Measurements from ENCODE around the gene IGSF9B.

The IGSF9B gene

DNA sequence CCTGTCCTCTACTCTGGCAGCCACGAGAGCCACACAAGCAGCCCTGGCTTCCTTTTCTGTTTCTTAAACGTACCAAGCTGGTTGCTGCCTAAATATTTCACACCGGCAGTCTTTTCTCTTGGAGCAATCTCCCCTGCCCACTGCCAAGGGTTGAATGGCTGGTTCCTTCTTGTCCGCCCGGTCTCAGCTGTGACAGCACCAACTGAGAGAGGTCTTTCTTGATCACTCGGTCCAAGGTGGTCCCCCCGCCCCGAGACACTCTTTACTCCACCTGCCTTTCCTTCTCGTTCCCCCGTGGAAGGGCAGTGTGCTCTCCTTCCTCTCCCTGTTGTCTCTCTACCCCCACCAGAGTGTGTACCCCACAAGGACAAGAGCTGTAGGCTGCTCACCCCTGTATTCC is 33.7 kb upstream of the IGSF9B start:
- Histone ChIP-seq H3K23ac (ENCODE audit: low read depth, low read length, poor library complexity) (no peak overlapping the region), H3K4me3 (ENCODE audit: low read length in 2 of 2) (no peak overlapping the region), H3K4me1 (ENCODE audit: control insufficient read depth in 2 of 2, insufficient read depth in 1 of 2, low read depth in 1 of 2, low read length in 2 of 2) (no peaks in the 10 kb centered on the region), H2BK5ac (ENCODE audit: low read length) (no peak overlapping the region), H3K79me1 (ENCODE audit: low read depth, low read length) (no peaks in the 10 kb centered on the region), H4K91ac (ENCODE audit: low read depth, low read length, poor library complexity) (no peak overlapping the region), H2BK12ac (ENCODE audit: low read length) (no peak overlapping the region), H3K9me3 (replicated peaks in 1 of 2; ENCODE audit: control insufficient read depth in 2 of 2, insufficient read depth in 1 of 2, low read depth in 1 of 2, low read length in 2 of 2) (no peaks in the 10 kb centered on the region), H3K27me3 (ENCODE audit: control insufficient read depth in 3 of 3, insufficient read depth in 3 of 3, low read depth in 1 of 3, low read length in 3 of 3) (peaks cover 0 to 67% (median 0%) of the 10 kb centered on the region in 3 experiments), H3K4ac (ENCODE audit: low read length) (no peak overlapping the region), H2AK5ac (ENCODE audit: low read depth, low read length) (no peak overlapping the region), H3K9ac (ENCODE audit: low read depth, low read length, poor library complexity) (no peak overlapping the region), H4K8ac (ENCODE audit: low read depth, low read length) (no peak overlapping the region), H2BK15ac (ENCODE audit: low read length) (no peak overlapping the region), H3K18ac (ENCODE audit: low read length) (no peak overlapping the region), H3K4me2 (ENCODE audit: insufficient read depth, low read length, poor library complexity, severe bottlenecking) (no peak overlapping the region), H2BK120ac (ENCODE audit: low read depth, low read length) (no peak overlapping the region), H3K27ac (replicated peaks; ENCODE audit: low read length) (no peak overlapping the region), H2AFZ (ENCODE audit: low read length) (no peak overlapping the region), H3K36me3 (replicated peaks in 1 of 2; ENCODE audit: control insufficient read depth in 2 of 2, insufficient read depth in 2 of 2, low read length in 2 of 2) (no peaks in the 10 kb centered on the region), H3K14ac (ENCODE audit: low read length) (no peak overlapping the region)
- no peak for DNase-seq (ENCODE audit: low spot score)
- WGBS, 2 donors (ENCODE audit: extremely low coverage in 2 of 2, insufficient read length in 2 of 2, insufficient replicate concordance in 1 of 2), result no CpG with 5 or more reads among the region's 10 CpGs

DNA sequence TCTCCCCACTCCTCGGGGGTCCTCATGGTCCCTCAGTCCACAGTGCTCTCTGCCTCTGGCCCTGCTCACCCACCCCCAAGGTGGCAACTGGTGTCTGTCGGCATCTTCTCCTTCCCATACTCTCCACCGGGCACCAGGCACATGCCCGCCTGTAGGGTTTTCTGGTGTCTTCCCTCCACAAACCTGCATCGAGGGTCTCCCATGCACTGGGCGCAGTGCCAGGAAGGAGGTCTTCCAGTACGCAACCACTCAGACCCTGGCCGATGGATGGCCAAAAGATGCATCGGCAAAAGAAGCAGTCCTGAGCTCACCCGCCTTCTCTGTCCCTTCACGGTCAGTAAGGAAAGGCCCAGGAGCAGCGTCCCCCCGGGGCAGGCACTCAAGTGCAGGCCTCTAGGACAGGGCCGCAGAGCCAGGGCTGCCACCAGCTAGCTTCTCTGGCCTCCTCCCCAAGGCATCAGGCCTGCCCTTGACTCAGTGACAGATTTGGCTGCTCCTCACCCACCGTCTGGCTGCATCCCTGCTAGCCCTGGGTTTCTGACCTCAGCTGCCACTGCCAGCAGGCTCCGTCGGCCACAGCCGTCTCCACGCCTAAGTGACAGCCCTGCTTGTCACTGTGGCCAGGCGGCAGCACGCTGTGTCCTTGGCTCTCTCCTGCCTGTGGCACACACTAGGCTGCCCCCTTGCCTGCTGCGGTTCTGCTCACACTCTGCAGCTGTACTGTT is 32.1 kb upstream of the IGSF9B start:
- Histone ChIP-seq H2BK5ac (ENCODE audit: low read length) (no peak overlapping the region), H3K4me1 (ENCODE audit: control insufficient read depth in 2 of 2, insufficient read depth in 1 of 2, low read depth in 1 of 2, low read length in 2 of 2) (no peaks in the 10 kb centered on the region), H3K4me3 (ENCODE audit: low read length in 2 of 2) (peak overlapping the region in 1 of 2 donors; percentile 1), H2AK5ac (ENCODE audit: low read depth, low read length) (peak overlapping the region; percentile 73), H2BK15ac (ENCODE audit: low read length) (no peak overlapping the region), H3K9ac (ENCODE audit: low read depth, low read length, poor library complexity) (peak overlapping the region; percentile 85), H2BK120ac (ENCODE audit: low read depth, low read length) (no peak overlapping the region), H3K9me3 (replicated peaks in 1 of 2; ENCODE audit: control insufficient read depth in 2 of 2, insufficient read depth in 1 of 2, low read depth in 1 of 2, low read length in 2 of 2) (no peaks in the 10 kb centered on the region), H3K14ac (ENCODE audit: low read length) (peak overlapping the region; percentile 92), H2BK12ac (ENCODE audit: low read length) (no peak overlapping the region), H3K23ac (ENCODE audit: low read depth, low read length, poor library complexity) (no peak overlapping the region), H3K18ac (ENCODE audit: low read length) (peak overlapping the region; percentile 12), H3K79me1 (ENCODE audit: low read depth, low read length) (no peaks in the 10 kb centered on the region), H3K4me2 (ENCODE audit: insufficient read depth, low read length, poor library complexity, severe bottlenecking) (no peak overlapping the region), H2AFZ (ENCODE audit: low read length) (no peak overlapping the region), H3K36me3 (replicated peaks in 1 of 2; ENCODE audit: control insufficient read depth in 2 of 2, insufficient read depth in 2 of 2, low read length in 2 of 2) (no peaks in the 10 kb centered on the region), H3K4ac (ENCODE audit: low read length) (no peak overlapping the region), H3K27me3 (ENCODE audit: control insufficient read depth in 3 of 3, insufficient read depth in 3 of 3, low read depth in 1 of 3, low read length in 3 of 3) (peaks cover 0 to 77% (median 0%) of the 10 kb centered on the region in 3 experiments), H3K27ac (replicated peaks; ENCODE audit: low read length) (no peak overlapping the region), H4K8ac (ENCODE audit: low read depth, low read length) (no peak overlapping the region), H4K91ac (ENCODE audit: low read depth, low read length, poor library complexity) (no peak overlapping the region)
- no CpG with 5 or more reads among the region's 22 CpGs for WGBS, 2 donors (ENCODE audit: extremely low coverage in 2 of 2, insufficient read length in 2 of 2, insufficient replicate concordance in 1 of 2)
- no peak for DNase-seq (ENCODE audit: low spot score)

DNA sequence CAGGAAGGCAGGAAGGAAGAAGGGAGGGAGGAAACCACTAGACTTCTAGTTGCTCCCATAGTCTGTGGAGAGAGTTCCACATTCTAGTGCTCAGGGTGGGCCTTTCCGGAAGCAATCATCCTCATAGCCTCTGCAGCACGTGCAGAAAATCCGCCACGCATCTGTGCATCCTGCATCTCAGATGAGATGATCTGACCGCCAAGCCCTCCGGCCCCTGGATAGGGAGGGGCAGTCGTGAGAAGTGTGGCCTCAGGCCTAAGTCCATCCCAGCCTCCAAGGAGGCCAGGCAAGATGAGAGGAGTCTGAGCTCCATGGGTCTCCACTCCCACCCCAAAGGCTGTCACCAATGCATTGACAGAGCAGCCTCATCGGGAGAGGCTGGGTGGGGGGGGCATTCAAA is 30.4 kb upstream of the IGSF9B start:
- H3K27ac ChIP-seq (replicated peaks; ENCODE audit: low read length), result no peak overlapping the region
- H3K4ac ChIP-seq (ENCODE audit: low read length), result no peak overlapping the region
- no peak overlapping the region for H2AFZ ChIP-seq (ENCODE audit: low read length)
- no peaks in the 10 kb centered on the region for H3K4me1 ChIP-seq (ENCODE audit: control insufficient read depth in 2 of 2, insufficient read depth in 1 of 2, low read depth in 1 of 2, low read length in 2 of 2)
- H3K23ac ChIP-seq (ENCODE audit: low read depth, low read length, poor library complexity), result no peak overlapping the region
- no peak overlapping the region for H3K14ac ChIP-seq (ENCODE audit: low read length)
- no peak overlapping the region for H2BK15ac ChIP-seq (ENCODE audit: low read length)
- no peaks in the 10 kb centered on the region for H3K9me3 ChIP-seq (replicated peaks in 1 of 2; ENCODE audit: control insufficient read depth in 2 of 2, insufficient read depth in 1 of 2, low read depth in 1 of 2, low read length in 2 of 2)
- no peak overlapping the region for H2BK12ac ChIP-seq (ENCODE audit: low read length)
- H3K4me2 ChIP-seq (ENCODE audit: insufficient read depth, low read length, poor library complexity, severe bottlenecking), result no peak overlapping the region
- no peak overlapping the region for H2BK120ac ChIP-seq (ENCODE audit: low read depth, low read length)
- no peak overlapping the region for H3K9ac ChIP-seq (ENCODE audit: low read depth, low read length, poor library complexity)
- H4K8ac ChIP-seq (ENCODE audit: low read depth, low read length), result no peak overlapping the region
- H3K18ac ChIP-seq (ENCODE audit: low read length), result no peak overlapping the region
- DNase-seq (ENCODE audit: low spot score), result no peak
- peaks cover 0 to 85% (median 0%) of the 10 kb centered on the region in 3 experiments for H3K27me3 ChIP-seq (ENCODE audit: control insufficient read depth in 3 of 3, insufficient read depth in 3 of 3, low read depth in 1 of 3, low read length in 3 of 3)
- H4K91ac ChIP-seq (ENCODE audit: low read depth, low read length, poor library complexity), result no peak overlapping the region
- no peak overlapping the region for H2AK5ac ChIP-seq (ENCODE audit: low read depth, low read length)
- H3K36me3 ChIP-seq (replicated peaks in 1 of 2; ENCODE audit: control insufficient read depth in 2 of 2, insufficient read depth in 2 of 2, low read length in 2 of 2), result no peaks in the 10 kb centered on the region
- H3K79me1 ChIP-seq (ENCODE audit: low read depth, low read length), result no peaks in the 10 kb centered on the region
- no peak overlapping the region for H3K4me3 ChIP-seq (ENCODE audit: low read length in 2 of 2)
- no peak overlapping the region for H2BK5ac ChIP-seq (ENCODE audit: low read length)
- no CpG with 5 or more reads among the region's 8 CpGs for WGBS, 2 donors (ENCODE audit: extremely low coverage in 2 of 2, insufficient read length in 2 of 2, insufficient replicate concordance in 1 of 2)

DNA sequence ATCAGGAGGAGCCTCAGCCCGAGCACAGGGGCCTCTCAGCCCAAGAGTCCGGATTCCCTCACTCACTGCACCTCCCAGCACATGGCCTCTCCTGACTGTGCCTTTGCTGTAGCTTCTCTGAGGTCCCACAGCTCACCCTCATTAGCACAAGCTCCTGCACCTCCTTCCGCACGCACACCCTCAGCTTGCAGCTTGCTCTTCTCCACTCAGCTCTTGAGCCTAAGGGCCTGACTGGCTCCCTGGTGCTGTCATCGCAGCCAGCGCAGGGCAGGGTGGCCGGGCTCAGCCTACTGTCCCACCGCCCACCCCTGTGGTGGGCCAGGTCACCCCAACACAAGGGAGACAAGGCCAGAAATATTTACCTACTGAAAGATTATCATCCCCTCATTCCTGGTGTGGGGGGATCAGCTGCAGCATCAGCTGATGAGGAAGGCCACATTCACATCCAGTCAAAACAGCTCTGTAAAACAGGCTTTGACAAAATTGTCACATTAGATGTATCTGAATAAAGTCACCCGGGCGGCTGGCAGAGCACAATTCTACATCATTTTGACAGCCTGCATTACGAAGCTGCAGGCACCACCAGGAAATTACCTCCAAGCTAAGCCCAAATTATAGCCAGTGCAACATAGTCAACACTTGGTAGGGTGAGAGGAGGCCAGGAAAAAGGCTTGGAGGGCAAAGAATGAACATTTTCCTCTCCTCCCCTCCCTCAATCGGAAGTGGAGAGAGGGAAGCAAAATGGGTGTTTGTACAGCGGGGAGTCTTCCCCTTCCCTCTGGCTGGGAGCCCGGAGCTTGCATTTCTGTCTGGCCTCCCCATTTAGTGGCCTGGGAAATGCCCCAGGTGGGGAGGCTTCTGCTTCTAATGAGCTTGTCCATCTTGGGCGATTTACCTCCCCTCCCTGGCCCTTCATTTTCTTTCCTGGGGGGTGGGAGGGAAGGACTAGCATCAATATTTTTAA is 29.5 kb upstream of the IGSF9B start:
- H3K23ac ChIP-seq (ENCODE audit: low read depth, low read length, poor library complexity), result peak overlapping the region; percentile 35
- H3K4ac ChIP-seq (ENCODE audit: low read length), result no peak overlapping the region
- no peak overlapping the region for H3K4me2 ChIP-seq (ENCODE audit: insufficient read depth, low read length, poor library complexity, severe bottlenecking)
- peak overlapping the region; percentile 27 for H3K9ac ChIP-seq (ENCODE audit: low read depth, low read length, poor library complexity)
- no peak overlapping the region for H3K27ac ChIP-seq (replicated peaks; ENCODE audit: low read length)
- H3K9me3 ChIP-seq (replicated peaks in 1 of 2; ENCODE audit: control insufficient read depth in 2 of 2, insufficient read depth in 1 of 2, low read depth in 1 of 2, low read length in 2 of 2), result no peaks in the 10 kb centered on the region
- WGBS, 2 donors (ENCODE audit: extremely low coverage in 2 of 2, insufficient read length in 2 of 2, insufficient replicate concordance in 1 of 2), result no CpG with 5 or more reads among the region's 15 CpGs
- H3K79me1 ChIP-seq (ENCODE audit: low read depth, low read length), result no peaks in the 10 kb centered on the region
- H2BK12ac ChIP-seq (ENCODE audit: low read length), result no peak overlapping the region
- H3K4me3 ChIP-seq (ENCODE audit: low read length in 2 of 2), result no peak overlapping the region
- no peak overlapping the region for H2BK120ac ChIP-seq (ENCODE audit: low read depth, low read length)
- H3K14ac ChIP-seq (ENCODE audit: low read length), result peak overlapping the region; percentile 95
- H3K36me3 ChIP-seq (replicated peaks in 1 of 2; ENCODE audit: control insufficient read depth in 2 of 2, insufficient read depth in 2 of 2, low read length in 2 of 2), result no peaks in the 10 kb centered on the region
- no peak overlapping the region for H2BK5ac ChIP-seq (ENCODE audit: low read length)
- DNase-seq (ENCODE audit: low spot score), result no peak
- peak overlapping the region; percentile 56 for H2BK15ac ChIP-seq (ENCODE audit: low read length)
- no peak overlapping the region for H4K91ac ChIP-seq (ENCODE audit: low read depth, low read length, poor library complexity)
- H3K18ac ChIP-seq (ENCODE audit: low read length), result peak overlapping the region; percentile 30
- no peak overlapping the region for H4K8ac ChIP-seq (ENCODE audit: low read depth, low read length)
- no peak overlapping the region for H2AFZ ChIP-seq (ENCODE audit: low read length)
- H3K27me3 ChIP-seq (ENCODE audit: control insufficient read depth in 3 of 3, insufficient read depth in 3 of 3, low read depth in 1 of 3, low read length in 3 of 3), result peaks cover 0 to 86% (median 0%) of the 10 kb centered on the region in 3 experiments
- no peaks in the 10 kb centered on the region for H3K4me1 ChIP-seq (ENCODE audit: control insufficient read depth in 2 of 2, insufficient read depth in 1 of 2, low read depth in 1 of 2, low read length in 2 of 2)
- H2AK5ac ChIP-seq (ENCODE audit: low read depth, low read length), result no peak overlapping the region
